GM18526 (cell line): ENCODE measurements around the gene RASSF5.

Source experiments
- POLR2A ChIP-seq: IDR thresholded peaks from 3 replicates; pipeline ENCODE4 v1.6.1; 2011; ENCODE audit not compliant: insufficient read length; ENCODE audit errors: extremely low read depth

RASSF5 gene, protein sequence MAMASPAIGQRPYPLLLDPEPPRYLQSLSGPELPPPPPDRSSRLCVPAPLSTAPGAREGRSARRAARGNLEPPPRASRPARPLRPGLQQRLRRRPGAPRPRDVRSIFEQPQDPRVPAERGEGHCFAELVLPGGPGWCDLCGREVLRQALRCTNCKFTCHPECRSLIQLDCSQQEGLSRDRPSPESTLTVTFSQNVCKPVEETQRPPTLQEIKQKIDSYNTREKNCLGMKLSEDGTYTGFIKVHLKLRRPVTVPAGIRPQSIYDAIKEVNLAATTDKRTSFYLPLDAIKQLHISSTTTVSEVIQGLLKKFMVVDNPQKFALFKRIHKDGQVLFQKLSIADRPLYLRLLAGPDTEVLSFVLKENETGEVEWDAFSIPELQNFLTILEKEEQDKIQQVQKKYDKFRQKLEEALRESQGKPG

DNA sequence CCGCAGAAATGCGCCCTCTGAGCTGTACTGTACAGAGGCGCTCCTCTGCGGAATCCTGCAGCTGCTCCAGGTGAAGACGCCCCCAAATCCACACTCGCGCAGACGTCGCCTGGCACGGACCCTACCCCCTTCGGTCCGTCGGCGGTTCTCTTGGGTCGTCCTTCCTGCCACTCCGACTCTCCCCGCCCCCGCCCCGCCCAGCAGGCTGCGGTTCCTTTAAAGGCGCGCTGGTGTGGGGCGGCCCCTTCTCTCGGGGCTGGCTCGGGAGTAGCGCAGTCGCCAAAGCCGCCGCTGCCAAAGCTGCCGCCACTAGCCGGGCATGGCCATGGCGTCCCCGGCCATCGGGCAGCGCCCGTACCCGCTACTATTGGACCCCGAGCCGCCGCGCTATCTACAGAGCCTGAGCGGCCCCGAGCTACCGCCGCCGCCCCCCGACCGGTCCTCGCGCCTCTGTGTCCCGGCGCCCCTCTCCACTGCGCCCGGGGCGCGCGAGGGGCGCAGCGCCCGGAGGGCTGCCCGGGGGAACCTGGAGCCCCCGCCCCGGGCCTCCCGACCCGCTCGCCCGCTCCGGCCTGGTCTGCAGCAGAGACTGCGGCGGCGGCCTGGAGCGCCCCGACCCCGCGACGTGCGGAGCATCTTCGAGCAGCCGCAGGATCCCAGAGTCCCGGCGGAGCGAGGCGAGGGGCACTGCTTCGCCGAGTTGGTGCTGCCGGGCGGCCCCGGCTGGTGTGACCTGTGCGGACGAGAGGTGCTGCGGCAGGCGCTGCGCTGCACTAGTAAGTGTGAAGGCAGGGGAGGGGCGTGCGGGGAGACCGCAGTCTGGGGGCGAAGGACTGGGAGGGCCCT lies at the start of gene RASSF5:
Gene RASSF5 (plus strand): TSS at position 248 of the 846 bp plus-strand sequence. CDS start 72 bp downstream, at position 320.
- peak; percentile 71 for TF ChIP-seq POLR2A

GRCh38 chr1:206459703-206460102 lies 47.6 kb upstream of the RASSF5 start:
- no peak for TF ChIP-seq POLR2A

DNA sequence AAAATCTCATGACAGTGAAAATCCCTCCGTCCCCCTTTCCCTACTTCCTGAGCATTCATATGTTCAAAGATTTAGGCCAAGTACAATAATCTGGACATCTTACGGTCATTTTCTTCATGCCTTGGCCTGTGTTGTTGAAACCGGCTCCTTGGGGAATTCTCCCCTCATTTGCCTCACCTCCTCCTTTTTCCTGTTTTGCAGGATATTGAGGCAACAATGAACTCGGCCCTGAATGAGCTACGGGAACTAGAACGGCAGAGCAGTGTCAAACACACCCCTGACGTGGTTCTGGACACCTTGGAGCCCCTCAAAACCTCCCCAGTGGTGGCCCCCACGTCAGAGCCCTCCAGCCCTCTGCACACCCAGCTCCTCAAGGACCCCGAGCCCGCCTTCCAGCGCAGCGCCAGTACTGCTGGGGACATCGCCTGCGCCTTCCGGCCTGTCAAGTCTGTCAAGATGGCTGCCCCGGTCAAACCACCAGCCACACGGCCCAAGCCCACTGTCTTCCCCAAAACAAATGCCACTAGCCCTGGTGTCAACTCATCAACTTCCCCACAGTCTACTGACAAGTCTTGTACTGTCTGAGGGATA lies 46.4 kb upstream of the RASSF5 start:
- no peak for TF ChIP-seq POLR2A

DNA sequence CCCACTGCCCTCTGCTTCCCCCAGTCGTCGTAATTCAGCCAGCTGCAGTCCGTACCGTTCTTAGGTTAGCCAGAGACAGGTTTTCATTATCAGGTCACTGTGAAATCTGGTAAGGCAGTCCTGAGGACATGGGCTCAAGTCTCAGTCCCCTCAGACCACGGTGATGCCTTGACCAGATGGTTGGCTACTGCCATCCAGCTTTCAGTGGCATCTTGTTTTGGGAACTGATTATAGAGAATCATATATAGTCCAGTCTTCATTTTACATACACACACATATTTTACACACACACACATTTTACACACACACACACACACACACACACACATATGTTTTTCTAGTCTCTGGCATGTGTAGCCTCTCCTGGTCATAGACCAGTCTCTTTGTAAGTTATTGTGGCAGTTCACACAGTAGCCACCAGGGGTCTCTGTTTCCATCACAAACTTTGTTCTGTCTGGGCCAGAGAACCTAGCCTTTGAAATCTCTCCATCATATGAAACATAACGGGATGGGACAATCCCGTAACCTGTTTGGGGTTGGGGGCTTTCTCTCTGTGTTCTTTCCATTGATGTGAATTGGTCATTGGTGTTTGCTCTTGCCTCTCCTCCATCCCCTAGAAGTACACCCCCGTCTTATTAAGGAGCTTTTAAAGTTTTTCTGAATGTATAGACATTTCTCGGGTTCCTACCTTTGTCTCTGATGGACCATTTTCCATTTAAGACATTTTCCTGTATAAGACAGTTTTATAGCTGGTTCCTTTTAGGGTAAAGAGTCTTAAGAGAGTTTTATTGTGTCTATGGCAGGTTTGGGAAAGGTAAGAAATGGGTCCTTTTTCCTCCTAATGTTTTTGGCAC lies 45.5 kb upstream of the RASSF5 start:
- TF ChIP-seq POLR2A, result no peak

DNA sequence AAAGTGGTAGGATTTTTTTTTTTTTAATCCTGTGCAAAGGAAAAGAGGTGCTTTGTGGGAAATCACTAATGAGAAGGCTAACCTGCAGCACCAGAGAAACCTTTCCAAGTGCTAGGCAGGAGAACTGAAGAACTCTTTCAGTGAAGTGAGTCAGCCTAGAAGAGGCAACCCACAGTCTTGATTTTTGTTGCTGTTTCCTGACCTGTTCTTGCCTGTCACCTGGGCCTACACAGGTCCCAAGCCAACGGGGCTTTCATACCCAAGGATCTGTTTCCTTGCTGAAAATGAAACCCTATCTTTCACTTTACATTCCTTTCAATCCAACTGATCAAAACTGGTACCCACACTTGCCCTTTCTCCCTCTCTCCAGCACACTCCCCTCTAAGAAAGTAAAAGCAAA lies 44.2 kb upstream of the RASSF5 start:
- no peak for TF ChIP-seq POLR2A

DNA sequence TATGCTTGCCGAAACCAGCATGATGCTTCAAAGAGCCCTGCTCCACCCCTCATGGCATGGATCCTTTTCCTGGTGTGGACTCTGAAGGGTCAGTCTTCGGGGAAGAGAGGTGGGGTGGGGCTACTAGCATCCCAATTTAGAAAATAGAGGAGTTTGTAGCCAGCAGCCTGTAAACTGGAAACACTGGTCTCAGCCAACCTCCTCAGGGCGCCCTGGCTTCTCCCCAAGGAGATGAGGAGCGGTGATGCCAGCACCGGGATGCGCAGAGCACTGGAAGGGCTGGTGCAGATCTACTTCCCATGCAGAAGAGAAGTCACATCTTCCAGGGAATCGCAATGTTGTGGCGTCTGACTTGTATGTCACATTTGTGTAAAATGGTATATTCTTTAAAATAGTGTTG lies 43.4 kb upstream of the RASSF5 start:
- no peak for TF ChIP-seq POLR2A

DNA sequence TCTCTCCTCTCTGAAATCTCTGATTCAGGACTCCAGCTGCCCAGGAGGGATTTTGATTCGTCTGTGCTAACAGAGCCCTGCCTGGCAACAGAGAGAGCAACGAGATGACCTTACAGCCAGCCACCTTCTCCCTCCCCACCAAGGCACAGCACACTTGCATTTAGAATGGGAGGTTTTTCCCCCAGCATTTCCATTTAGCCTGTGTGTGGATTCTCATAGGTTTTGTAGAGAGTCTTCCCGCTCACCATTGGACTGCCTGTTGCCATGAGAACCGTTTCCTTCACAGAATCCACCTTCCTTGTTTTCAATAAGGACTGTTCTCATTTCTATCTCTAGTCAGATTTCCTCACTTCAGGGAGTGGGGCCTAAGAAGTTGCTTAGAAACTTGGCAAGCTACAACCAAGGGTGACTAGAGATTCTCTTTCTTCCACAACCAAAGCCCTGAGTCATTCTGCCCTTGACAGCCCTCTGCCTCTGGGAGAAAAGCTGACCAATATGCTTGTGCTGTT lies 42.8 kb upstream of the RASSF5 start:
- TF ChIP-seq POLR2A, result no peak

DNA sequence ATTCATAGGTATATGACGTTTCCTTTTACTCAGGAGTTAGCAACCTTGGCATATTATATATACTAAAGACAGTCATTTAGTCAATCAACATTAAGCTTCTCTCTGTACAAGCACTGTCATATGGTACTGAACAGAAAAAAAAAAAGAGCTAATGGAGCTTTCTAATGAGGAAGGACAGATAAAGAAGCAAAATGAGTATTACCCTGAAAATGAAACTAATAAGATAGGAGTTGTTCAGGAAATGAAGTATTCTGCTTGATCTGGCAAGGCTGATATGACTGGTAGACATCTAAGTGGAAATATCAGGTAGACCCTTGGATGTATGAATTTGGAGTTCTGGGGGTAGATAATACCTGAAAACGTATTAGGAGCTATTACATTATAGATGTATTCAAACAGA lies 41.4 kb upstream of the RASSF5 start:
- no peak for TF ChIP-seq POLR2A

DNA sequence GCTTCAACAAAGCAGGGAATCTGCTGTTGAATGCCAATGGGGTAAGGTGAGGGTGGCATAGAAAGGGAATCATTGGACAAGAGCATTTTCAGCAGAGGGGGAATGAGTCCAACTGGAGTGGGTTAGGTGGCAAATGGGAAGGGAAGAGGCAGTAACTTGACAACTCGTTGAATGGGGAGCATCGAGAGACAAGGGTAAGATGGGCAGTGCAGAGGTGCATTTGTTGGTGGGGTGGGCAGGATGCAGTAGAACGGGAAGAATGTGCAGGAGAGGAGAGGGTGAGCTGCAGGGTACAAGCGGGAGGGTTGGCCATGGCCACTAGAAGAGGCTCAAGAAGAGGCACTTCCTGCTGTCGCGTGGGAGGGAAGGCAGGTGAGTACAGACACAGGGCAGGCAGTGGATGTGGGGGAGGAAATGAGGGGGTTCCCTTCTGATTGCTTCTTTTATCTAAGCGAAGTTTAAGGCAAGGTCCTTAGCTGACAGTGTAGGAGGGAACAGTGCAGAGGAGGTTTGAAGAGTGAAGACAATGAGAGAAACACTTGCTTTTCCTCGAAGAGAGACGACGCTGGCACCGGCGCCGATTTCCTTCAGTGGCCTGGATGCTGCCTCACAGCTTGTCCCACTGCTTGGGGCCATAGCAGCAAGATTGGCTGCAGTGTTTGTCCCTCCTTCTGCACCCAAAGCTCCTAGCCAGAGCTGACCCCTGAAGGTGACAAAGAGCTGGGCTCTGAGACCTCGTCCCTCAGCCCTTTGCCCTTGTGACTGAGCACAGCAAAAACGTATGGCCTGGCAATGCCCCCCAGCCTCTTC lies 40.3 kb upstream of the RASSF5 start:
- no peak for TF ChIP-seq POLR2A

GRCh38 chr1:206467915-206468314 lies 39.4 kb upstream of the RASSF5 start:
- no peak for TF ChIP-seq POLR2A

- TF ChIP-seq POLR2A, result no peak
Observed at GRCh38 chr1:206468571-206468970, 38.8 kb upstream of the RASSF5 start.

- TF ChIP-seq POLR2A, result no peak
Observed at GRCh38 chr1:206469411-206469932, 37.9 kb upstream of the RASSF5 start.

- peak; percentile 69 for TF ChIP-seq POLR2A
Observed at GRCh38 chr1:206469933-206470691, 37.2 kb upstream of the RASSF5 start, which contains the start of gene IKBKE. TSS of gene IKBKE (plus strand) at chr1:206470476. CDS start at chr1:206473228, 2,752 bp downstream.
